H9 (cell line): Measurements from ENCODE around the gene CNRIP1. TPM values are rescaled to one million over a fixed set of nuclear protein-coding genes. Genes with fewer than 3 reads are reported as not detected.

Source experiments
- DNase-seq: peaks from one replicate; pipeline ENCODE4 v3.0.0-alpha.2; 2017
- H2AFZ ChIP-seq: one replicate; pipeline ENCODE4 v1.6.1; 2013; ENCODE audit warnings: mild to moderate bottlenecking, low read length, control low read depth, moderate library complexity
- H2AK5ac ChIP-seq: 2 replicates; pipeline ENCODE4 v1.6.1; 2013; ENCODE audit warnings: low read length, control low read depth, mixed read lengths; ENCODE audit not compliant: insufficient read length
- H2BK120ac ChIP-seq: one replicate; pipeline ENCODE4 v1.6.1; 2013; ENCODE audit warnings: low read depth, mild to moderate bottlenecking, low read length, control low read depth, inconsistent platforms; ENCODE audit not compliant: poor library complexity, severe bottlenecking
- H2BK12ac ChIP-seq: 2 replicates; pipeline ENCODE4 v1.6.1; 2013; ENCODE audit warnings: low read length, control low read depth, mixed read lengths, low read depth; ENCODE audit not compliant: insufficient read length
- H2BK15ac ChIP-seq: 2 replicates; pipeline ENCODE4 v1.6.1; 2013; ENCODE audit warnings: low read depth, low read length, control low read depth
- H2BK20ac ChIP-seq: one replicate; pipeline ENCODE4 v1.6.1; 2013; ENCODE audit warnings: low read depth, mild to moderate bottlenecking, low read length, control low read depth, inconsistent platforms; ENCODE audit not compliant: poor library complexity, severe bottlenecking
- H2BK5ac ChIP-seq: 2 replicates; pipeline ENCODE4 v1.6.1; 2013; ENCODE audit warnings: low read length, control low read depth, mixed read lengths; ENCODE audit not compliant: insufficient read length
- H3K14ac ChIP-seq: 2 replicates; pipeline ENCODE4 v1.6.1; 2013; ENCODE audit warnings: low read length, control low read depth; ENCODE audit not compliant: insufficient read depth
- H3K18ac ChIP-seq: 2 replicates; pipeline ENCODE4 v1.6.1; 2013; ENCODE audit warnings: low read depth, mild to moderate bottlenecking, mixed read lengths, low read length, control low read depth; ENCODE audit not compliant: insufficient read length
- H3K23ac ChIP-seq: 2 replicates; pipeline ENCODE4 v1.6.1; 2013; ENCODE audit warnings: low read length, control low read depth, mixed read lengths, low read depth; ENCODE audit not compliant: insufficient read length
- H3K23me2 ChIP-seq: 2 replicates; pipeline ENCODE4 v1.6.1; 2013; ENCODE audit warnings: low read depth, mild to moderate bottlenecking, mixed read lengths, low read length, control low read depth; ENCODE audit not compliant: insufficient read length, poor library complexity, severe bottlenecking
- H3K27ac ChIP-seq: 2 replicates; pipeline ENCODE4 v1.5.1; 2013; ENCODE audit warnings: low read length, control low read depth, mixed read lengths, low read depth; ENCODE audit not compliant: insufficient read length
- H3K27me3 ChIP-seq: 2 replicates; pipeline ENCODE4 v1.6.1; 2013; ENCODE audit warnings: low read length, control low read depth, inconsistent platforms; ENCODE audit not compliant: insufficient read depth
- H3K4ac ChIP-seq: 2 replicates; pipeline ENCODE4 v1.6.1; 2013; ENCODE audit warnings: low read depth, mild to moderate bottlenecking, control low read depth, inconsistent platforms, low read length, moderate library complexity
- H3K4me1 ChIP-seq: 2 replicates; pipeline ENCODE4 v1.6.1; 2013; ENCODE audit warnings: low read length, control low read depth, inconsistent platforms; ENCODE audit not compliant: insufficient read depth
- H3K4me2 ChIP-seq: 2 replicates; pipeline ENCODE4 v1.6.1; 2013; ENCODE audit warnings: low read length, control low read depth, mixed read lengths; ENCODE audit not compliant: insufficient read length, insufficient read depth
- H3K56ac ChIP-seq: 2 replicates; pipeline ENCODE4 v1.6.1; 2013; ENCODE audit warnings: low read depth, mild to moderate bottlenecking, mixed read lengths, low read length, control low read depth; ENCODE audit not compliant: insufficient read length
- H3K79me1 ChIP-seq: 2 replicates; pipeline ENCODE4 v1.6.1; 2013; ENCODE audit warnings: low read depth, mild to moderate bottlenecking, moderate library complexity, low read length, control low read depth, inconsistent platforms; ENCODE audit not compliant: insufficient read depth, poor library complexity, severe bottlenecking
- H3K79me2 ChIP-seq: 2 replicates; pipeline ENCODE4 v1.6.1; 2013; ENCODE audit warnings: low read length, control low read depth, inconsistent platforms; ENCODE audit not compliant: insufficient read depth
- H3K9ac ChIP-seq: 2 replicates; pipeline ENCODE4 v1.6.1; 2013; ENCODE audit warnings: low read length, control low read depth, mixed read lengths; ENCODE audit not compliant: insufficient read length; ENCODE audit errors: extremely low read depth
- H3K9me3 ChIP-seq: one replicate; pipeline ENCODE4 v1.6.1; 2013; ENCODE audit warnings: low read depth, low read length, inconsistent platforms; ENCODE audit not compliant: control insufficient read depth
- H3T11ph ChIP-seq: one replicate; pipeline ENCODE4 v1.6.1; 2013; ENCODE audit warnings: mild to moderate bottlenecking, low read length, control low read depth, inconsistent platforms
- H4K20me1 ChIP-seq: one replicate; pipeline ENCODE4 v1.6.1; 2013; ENCODE audit not compliant: control insufficient read depth, insufficient read length, insufficient read depth
- H4K5ac ChIP-seq: 2 replicates; pipeline ENCODE4 v1.6.1; 2013; ENCODE audit warnings: low read depth, mild to moderate bottlenecking, mixed read lengths, low read length, control low read depth; ENCODE audit not compliant: insufficient read length
- H4K8ac ChIP-seq: replicated peaks from 2 replicates; pipeline ENCODE4 v1.6.1; 2013; ENCODE audit warnings: low read length, control low read depth, mixed read lengths, low read depth; ENCODE audit not compliant: insufficient read length
- H4K91ac ChIP-seq: 2 replicates; pipeline ENCODE4 v1.6.1; 2013; ENCODE audit warnings: low read depth, mild to moderate bottlenecking, moderate library complexity, mixed read lengths, low read length, control low read depth; ENCODE audit not compliant: insufficient read length
- H3K27ac Mint-ChIP-seq, 3 experiments: 2 replicates in 2 of 3; 3 replicates in 1 of 3; pipeline ENCODE4 v1.8.0; 2020 to 2021; ENCODE audit warnings: mixed read lengths in 3 of 3, mild to moderate bottlenecking in 1 of 3, moderate library complexity in 1 of 3
- H3K27me3 Mint-ChIP-seq: 2 replicates; pipeline ENCODE4 v1.8.0; 2021; ENCODE audit warnings: low read depth, mild to moderate bottlenecking, moderate library complexity, mixed read lengths
- H3K36me3 Mint-ChIP-seq, 3 experiments: 2 replicates in 2 of 3; 3 replicates in 1 of 3; pipeline ENCODE4 v1.8.0; 2020 to 2021; ENCODE audit warnings: low read depth in 3 of 3, mixed read lengths in 3 of 3; ENCODE audit not compliant: insufficient read depth in 1 of 3
- H3K4me1 Mint-ChIP-seq, 2 experiments: 2 replicates each; pipeline ENCODE4 v1.8.0; 2020; ENCODE audit warnings: mixed read lengths in 2 of 2
- H3K4me3 Mint-ChIP-seq, 2 experiments: 2 replicates in 1 of 2; 3 replicates in 1 of 2; pipeline ENCODE4 v1.8.0; 2020 to 2021; ENCODE audit warnings: mild to moderate bottlenecking in 2 of 2, mixed read lengths in 2 of 2, moderate library complexity in 1 of 2
- H3K9me3 Mint-ChIP-seq, 2 experiments: 2 replicates in 1 of 2; 3 replicates in 1 of 2; pipeline ENCODE4 v1.8.0; 2020; ENCODE audit warnings: mild to moderate bottlenecking in 2 of 2, mixed read lengths in 2 of 2, moderate library complexity in 1 of 2
- WGBS: extraction: QIAGEN DNeasy Blood & Tissue Kit; methylation state at CpG from one replicate; pipeline ENCODE4 v1.1.7; 2013; ENCODE audit warnings: missing lambda C conversion rate, low lambda C conversion rate, mixed read lengths; ENCODE audit not compliant: insufficient read length; ENCODE audit errors: extremely low coverage; 5-methylcytosine and 5-hydroxymethylcytosine counted together
- total RNA-seq: library from RNA; stranded (reverse); gene quantifications from 2 replicates; pipeline ENCODE4 v1.2.1, GENCODE V29; 2021
- TF ChIP-seq, protein P1 (sequence below): fragments of 200-600 bp; sonication (generic); conservative IDR thresholded peaks from 3 replicates; pipeline ENCODE4 v1.8.0; 2021; ENCODE audit warnings: antibody characterized with exemption, mild to moderate bottlenecking

CNRIP1 gene
- total RNA-seq, 1 experiment from 2014 or later, result 0.70 TPM

DNA sequence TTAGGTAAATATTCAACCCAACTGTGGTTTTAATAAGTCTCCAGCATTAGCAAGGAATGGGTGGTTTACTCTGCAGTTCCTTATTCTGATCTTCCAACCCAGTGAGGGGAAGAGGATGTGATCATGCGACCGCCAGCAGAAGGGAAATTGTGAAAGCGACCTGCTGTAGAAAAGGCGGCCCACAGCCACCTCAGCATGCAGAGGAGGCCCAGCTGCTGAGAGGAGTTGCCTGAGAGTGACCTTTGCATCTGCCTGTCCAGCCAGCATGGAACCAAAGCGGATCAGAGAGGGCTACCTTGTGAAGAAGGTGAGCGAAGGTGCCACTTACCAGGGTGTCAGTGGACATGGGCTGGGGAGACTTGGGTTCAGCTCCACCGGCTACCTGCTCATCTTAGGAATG is 45.3 kb upstream of the CNRIP1 start, which contains the start of gene PLEK:
Gene PLEK (plus strand): TSS at position 196 of the 400 bp plus-strand sequence. CDS start 70 bp downstream, at position 266.
- Histone ChIP-seq H4K5ac (no peak within 1 kb of the TSS), H2BK20ac (no peak within 1 kb of the TSS)
- H3K36me3 Mint-ChIP-seq, result peaks cover 0 to 2% (median 0%) of the 10 kb centered on the region in 3 experiments; a peak in 1 of 7 replicates

More for the DNA sequence above, 45.3 kb upstream of the CNRIP1 start, which contains the start of gene PLEK:
- Histone ChIP-seq H3K4ac (no peak within 1 kb of the TSS), H4K20me1 (no peaks in the 10 kb centered on the region), H3K23me2 (no peaks in the 10 kb centered on the region), H4K91ac (no peak within 1 kb of the TSS), H3K27me3 (no peaks in the 10 kb centered on the region), H4K8ac (no peak within 1 kb of the TSS), H3K9me3 (no peaks in the 10 kb centered on the region), H2AFZ (no peak within 1 kb of the TSS), H2AK5ac (no peak within 1 kb of the TSS), H3T11ph (no peak within 1 kb of the TSS), H2BK5ac (no peak within 1 kb of the TSS), H3K18ac (no peak within 1 kb of the TSS), H3K9ac (no peak within 1 kb of the TSS), H2BK120ac (no peak within 1 kb of the TSS), H3K4me1 (no peaks in the 10 kb centered on the region), H2BK12ac (no peak within 1 kb of the TSS), H2BK15ac (no peak within 1 kb of the TSS), H3K79me1 (no peaks in the 10 kb centered on the region), H3K14ac (no peak within 1 kb of the TSS), H3K56ac (no peak within 1 kb of the TSS), H3K27ac (no peak within 1 kb of the TSS), H3K4me2 (no peak within 1 kb of the TSS), H3K23ac (no peak within 1 kb of the TSS), H3K79me2 (no peaks in the 10 kb centered on the region)
- H3K27me3 Mint-ChIP-seq, result peaks cover 15% of the 10 kb centered on the region
- H3K27ac Mint-ChIP-seq, result no peak within 1 kb of the TSS
- WGBS, result no CpG with 5 or more reads among the region's 7 CpGs
- peaks cover 0 to 5% of the 10 kb centered on the region in 2 experiments; a peak in 1 of 4 replicates for H3K4me1 Mint-ChIP-seq
- H3K9me3 Mint-ChIP-seq, result peaks cover 0 to 3% of the 10 kb centered on the region in 2 experiments; a peak in 2 of 5 replicates
- DNase-seq, result no peak
- H3K4me3 Mint-ChIP-seq, result no peak within 1 kb of the TSS
- TF ChIP-seq, protein P1, sequence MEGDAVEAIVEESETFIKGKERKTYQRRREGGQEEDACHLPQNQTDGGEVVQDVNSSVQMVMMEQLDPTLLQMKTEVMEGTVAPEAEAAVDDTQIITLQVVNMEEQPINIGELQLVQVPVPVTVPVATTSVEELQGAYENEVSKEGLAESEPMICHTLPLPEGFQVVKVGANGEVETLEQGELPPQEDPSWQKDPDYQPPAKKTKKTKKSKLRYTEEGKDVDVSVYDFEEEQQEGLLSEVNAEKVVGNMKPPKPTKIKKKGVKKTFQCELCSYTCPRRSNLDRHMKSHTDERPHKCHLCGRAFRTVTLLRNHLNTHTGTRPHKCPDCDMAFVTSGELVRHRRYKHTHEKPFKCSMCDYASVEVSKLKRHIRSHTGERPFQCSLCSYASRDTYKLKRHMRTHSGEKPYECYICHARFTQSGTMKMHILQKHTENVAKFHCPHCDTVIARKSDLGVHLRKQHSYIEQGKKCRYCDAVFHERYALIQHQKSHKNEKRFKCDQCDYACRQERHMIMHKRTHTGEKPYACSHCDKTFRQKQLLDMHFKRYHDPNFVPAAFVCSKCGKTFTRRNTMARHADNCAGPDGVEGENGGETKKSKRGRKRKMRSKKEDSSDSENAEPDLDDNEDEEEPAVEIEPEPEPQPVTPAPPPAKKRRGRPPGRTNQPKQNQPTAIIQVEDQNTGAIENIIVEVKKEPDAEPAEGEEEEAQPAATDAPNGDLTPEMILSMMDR, result no peak
